T-helper 17 cell (primary cell): Measurements from ENCODE around the gene HEBP1. TPM values are rescaled to one million over a fixed set of nuclear protein-coding genes. Genes with fewer than 3 reads are reported as not detected.

Experiments used
- ATAC-seq: fragments of 150-1000 bp; cut with Tn5 transposase; 2 replicates; pipeline ENCODE4 v1.10.0; 2021; ENCODE audit warnings: mild to moderate bottlenecking, moderate library complexity
- DNase-seq, 3 donors: peaks; one replicate each; pipeline versions ENCODE4 v3.0.0 to v3.0.0-alpha.2; 2020 to 2021
- H3K9me3 ChIP-seq: one replicate; pipeline ENCODE4 v1.7.0; 2013; ENCODE audit warnings: low read length, mild to moderate bottlenecking; ENCODE audit not compliant: control insufficient read depth, poor library complexity, severe bottlenecking
- H3K27ac Mint-ChIP-seq: one replicate; pipeline ENCODE4 v1.8.0; 2022; ENCODE audit warnings: mild to moderate bottlenecking, moderate library complexity, mixed read lengths
- H3K27me3 Mint-ChIP-seq: one replicate; pipeline ENCODE4 v1.8.0; 2022; ENCODE audit warnings: mixed read lengths
- H3K36me3 Mint-ChIP-seq: one replicate; pipeline ENCODE4 v1.8.0; 2022; ENCODE audit warnings: low read depth, mixed read lengths
- H3K4me1 Mint-ChIP-seq: one replicate; pipeline ENCODE4 v1.8.0; 2022; ENCODE audit warnings: mild to moderate bottlenecking, mixed read lengths
- H3K4me3 Mint-ChIP-seq: one replicate; pipeline ENCODE4 v1.8.0; 2022; ENCODE audit warnings: mild to moderate bottlenecking, moderate library complexity, mixed read lengths
- total RNA-seq, 4 donors: library from RNA in 2 of 4; stranded (reverse) in 2 of 4; gene quantifications; one replicate each; pipeline ENCODE4 v1.2.3 and lab custom pipeline; 2022 to 2026

Gene HEBP1
- total RNA-seq, 2 donors from 2014 or later = 10.8 to 11.5 TPM

DNA sequence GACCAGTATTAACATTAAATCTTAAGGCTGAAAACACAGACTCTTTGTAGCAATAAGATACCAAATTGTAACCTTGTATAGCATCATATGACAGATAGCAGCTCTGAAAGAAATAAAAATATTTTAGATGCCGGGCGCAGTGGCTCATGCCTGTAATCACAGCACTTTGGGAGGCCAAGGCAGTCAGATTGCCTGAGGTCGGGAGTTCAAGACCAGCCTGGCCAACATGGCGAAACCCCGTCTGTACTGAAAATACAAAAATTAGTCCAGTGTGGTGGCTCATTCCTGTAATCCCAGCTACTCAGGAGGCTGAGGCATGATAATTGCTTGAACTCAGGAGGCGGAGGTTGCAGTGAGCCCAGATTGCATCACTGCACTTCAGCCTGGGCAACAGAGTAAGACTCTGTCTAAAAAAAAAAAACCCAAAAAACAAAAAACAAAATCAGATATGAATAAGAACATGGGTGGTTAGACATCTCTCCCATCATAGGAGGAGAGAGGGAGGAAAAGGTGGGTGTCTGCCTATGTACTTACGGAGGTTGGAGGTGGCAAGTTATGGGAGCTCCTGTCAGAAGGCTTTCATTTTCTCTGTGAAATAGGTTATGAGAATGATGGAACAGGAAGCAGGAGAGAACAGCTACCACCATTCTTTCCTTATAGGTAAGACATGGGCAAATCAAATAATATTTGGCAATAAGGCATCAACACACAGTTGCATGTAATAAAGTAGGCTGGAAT, 7.6 kb upstream of the HEBP1 start:
- H3K27ac Mint-ChIP-seq = no peak overlapping the region

DNA sequence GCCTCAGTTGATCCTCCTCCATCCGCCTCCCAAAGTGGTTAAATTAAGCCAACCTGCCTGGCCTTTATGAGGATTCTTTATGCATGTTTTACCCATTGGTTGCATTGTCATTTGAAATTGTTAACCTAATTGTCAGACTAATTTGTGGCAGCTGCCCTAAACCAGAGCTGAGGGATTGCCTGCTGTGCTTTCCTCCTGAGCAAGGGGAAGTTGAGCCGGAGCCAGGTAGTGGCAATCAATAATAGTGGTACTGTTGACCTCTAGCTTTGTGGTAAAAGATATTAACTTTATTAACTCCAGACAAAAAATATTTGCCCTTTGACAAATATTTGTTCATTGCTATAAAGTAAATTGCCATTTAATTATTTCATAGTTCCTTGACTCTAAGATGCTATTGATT, 5.6 kb upstream of the HEBP1 start:
- Mint-ChIP-seq H3K27me3 (no peaks in the 10 kb centered on the region), H3K36me3 (peaks cover 2% of the 10 kb centered on the region), H3K27ac (no peak overlapping the region), H3K4me3 (no peak overlapping the region), H3K4me1 (peaks cover 8% of the 10 kb centered on the region)
- no peak for DNase-seq
- ATAC-seq = no peak
- H3K9me3 ChIP-seq = no peaks in the 10 kb centered on the region

More for the DNA sequence above, 7.6 kb upstream of the HEBP1 start:
- no peaks in the 10 kb centered on the region for H3K27me3 Mint-ChIP-seq
- peaks cover 5% of the 10 kb centered on the region for H3K36me3 Mint-ChIP-seq
- DNase-seq (no peak), ATAC-seq (no peak)
- H3K4me1 Mint-ChIP-seq = no peaks in the 10 kb centered on the region
- H3K9me3 ChIP-seq = no peaks in the 10 kb centered on the region
- no peak overlapping the region for H3K4me3 Mint-ChIP-seq

DNA sequence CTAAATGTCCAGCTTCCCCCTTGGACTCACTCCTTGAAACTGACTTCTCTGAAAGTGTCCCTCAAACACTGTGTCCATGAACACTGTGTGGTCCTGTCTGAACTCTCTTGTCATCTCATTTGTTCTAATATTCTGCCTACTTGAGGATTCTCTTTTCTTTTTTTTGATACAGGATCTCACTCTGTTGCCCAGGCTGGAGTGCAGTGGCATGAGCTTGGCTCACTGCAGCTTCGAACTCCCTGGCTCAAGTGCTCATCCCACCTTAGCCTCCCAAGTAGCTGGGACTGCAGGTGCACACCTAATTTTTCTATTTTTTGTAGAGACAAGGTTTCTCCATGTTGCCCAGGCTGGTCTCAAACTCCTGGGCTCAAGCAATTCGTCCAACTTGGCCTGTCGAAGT, 4.9 kb upstream of the HEBP1 start:
- ATAC-seq (no peak), DNase-seq (no peak)
- peaks cover 8% of the 10 kb centered on the region for H3K4me1 Mint-ChIP-seq
- no peak overlapping the region for H3K27ac Mint-ChIP-seq
- H3K9me3 ChIP-seq = no peaks in the 10 kb centered on the region
- H3K27me3 Mint-ChIP-seq = no peaks in the 10 kb centered on the region
- no peaks in the 10 kb centered on the region for H3K36me3 Mint-ChIP-seq
- H3K4me3 Mint-ChIP-seq = no peak overlapping the region

DNA sequence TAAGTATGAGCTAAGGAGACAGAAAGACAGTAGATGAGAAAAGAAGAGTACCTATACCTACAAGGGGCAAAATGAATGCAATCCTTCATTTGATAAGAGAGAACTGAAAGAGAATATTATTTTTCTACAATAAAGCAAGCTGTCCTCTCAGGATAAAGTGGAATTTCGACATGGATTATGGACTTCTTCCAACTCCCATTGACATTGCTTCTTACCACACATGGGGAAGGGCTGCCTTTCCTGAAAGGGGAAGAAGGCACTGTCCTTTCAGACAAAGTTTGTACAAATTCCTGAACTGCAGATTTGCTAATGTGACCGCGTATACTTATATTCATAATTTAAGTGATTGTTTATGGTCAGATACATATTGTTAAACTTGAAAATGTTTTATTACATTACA, 4.3 kb upstream of the HEBP1 start:
- no peak for DNase-seq
- no peaks in the 10 kb centered on the region for H3K27me3 Mint-ChIP-seq
- no peaks in the 10 kb centered on the region for H3K9me3 ChIP-seq
- H3K4me3 Mint-ChIP-seq = no peak overlapping the region
- no peak for ATAC-seq
- no peaks in the 10 kb centered on the region for H3K36me3 Mint-ChIP-seq
- peaks cover 11% of the 10 kb centered on the region for H3K4me1 Mint-ChIP-seq
- no peak overlapping the region for H3K27ac Mint-ChIP-seq

DNA sequence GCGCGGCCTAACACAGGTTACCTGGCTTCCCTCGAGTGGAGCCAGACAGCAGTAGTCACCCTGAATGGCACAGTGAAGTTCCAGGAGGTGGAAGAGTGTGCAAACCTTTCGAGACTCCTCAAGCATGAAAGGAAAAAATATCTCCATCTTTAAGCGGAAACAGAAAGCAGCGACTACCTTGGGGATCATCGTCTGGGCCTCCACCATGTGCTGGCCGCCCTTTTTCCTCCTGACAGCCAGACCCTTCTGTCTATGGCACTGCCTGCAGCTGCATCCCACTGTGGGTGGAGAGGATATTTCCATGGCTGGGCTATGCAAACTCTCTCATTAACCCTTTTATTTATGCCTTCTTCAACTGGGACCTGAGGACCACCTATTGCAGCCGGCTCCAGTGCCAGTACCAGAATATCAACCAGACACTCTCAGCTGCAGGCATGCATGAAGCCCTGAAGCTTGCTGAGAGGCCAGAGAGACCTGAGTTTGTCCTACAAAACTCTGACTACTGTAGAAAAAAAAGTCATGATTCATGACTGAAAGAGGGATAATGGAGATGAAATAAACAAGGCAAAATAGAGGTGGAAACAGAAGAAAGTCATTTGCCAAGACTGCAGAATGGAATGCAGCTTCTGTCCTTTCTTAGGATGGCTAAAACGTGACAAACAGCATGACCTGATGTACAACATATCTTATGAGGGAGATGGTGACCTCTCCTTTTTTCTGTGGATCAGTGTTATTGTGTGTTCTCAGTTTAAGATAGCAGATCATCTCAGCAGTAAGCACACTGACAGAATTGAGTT, 2.4 kb upstream of the HEBP1 start:
- DNase-seq (no peak), ATAC-seq (no peak)
- no peaks in the 10 kb centered on the region for H3K36me3 Mint-ChIP-seq
- H3K27ac Mint-ChIP-seq = peak overlapping the region; percentile 81
- peaks cover 19% of the 10 kb centered on the region for H3K4me1 Mint-ChIP-seq
- H3K4me3 Mint-ChIP-seq = peak overlapping the region; percentile 89
- no peaks in the 10 kb centered on the region for H3K9me3 ChIP-seq
- no peaks in the 10 kb centered on the region for H3K27me3 Mint-ChIP-seq

DNA sequence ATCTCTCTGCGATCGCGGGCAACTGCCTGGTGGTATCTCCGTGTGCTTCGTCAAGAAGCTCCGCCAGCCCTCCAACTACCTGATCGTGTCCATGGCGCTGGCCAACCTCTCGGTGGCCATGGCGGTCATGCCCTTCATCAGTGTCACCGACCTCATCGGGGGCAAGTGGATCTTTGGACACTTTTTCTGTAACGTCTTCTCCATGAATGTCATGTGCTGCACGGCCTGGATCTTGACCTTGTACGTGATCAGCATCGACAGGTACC, 1.6 kb upstream of the HEBP1 start:
- H3K36me3 Mint-ChIP-seq = no peaks in the 10 kb centered on the region
- H3K4me3 Mint-ChIP-seq = peak overlapping the region; percentile 89
- no peaks in the 10 kb centered on the region for H3K9me3 ChIP-seq
- peaks cover 24% of the 10 kb centered on the region for H3K4me1 Mint-ChIP-seq
- DNase-seq = no peak
- ATAC-seq = no peak
- H3K27me3 Mint-ChIP-seq = no peaks in the 10 kb centered on the region
- peak overlapping the region; percentile 81 for H3K27ac Mint-ChIP-seq

DNA sequence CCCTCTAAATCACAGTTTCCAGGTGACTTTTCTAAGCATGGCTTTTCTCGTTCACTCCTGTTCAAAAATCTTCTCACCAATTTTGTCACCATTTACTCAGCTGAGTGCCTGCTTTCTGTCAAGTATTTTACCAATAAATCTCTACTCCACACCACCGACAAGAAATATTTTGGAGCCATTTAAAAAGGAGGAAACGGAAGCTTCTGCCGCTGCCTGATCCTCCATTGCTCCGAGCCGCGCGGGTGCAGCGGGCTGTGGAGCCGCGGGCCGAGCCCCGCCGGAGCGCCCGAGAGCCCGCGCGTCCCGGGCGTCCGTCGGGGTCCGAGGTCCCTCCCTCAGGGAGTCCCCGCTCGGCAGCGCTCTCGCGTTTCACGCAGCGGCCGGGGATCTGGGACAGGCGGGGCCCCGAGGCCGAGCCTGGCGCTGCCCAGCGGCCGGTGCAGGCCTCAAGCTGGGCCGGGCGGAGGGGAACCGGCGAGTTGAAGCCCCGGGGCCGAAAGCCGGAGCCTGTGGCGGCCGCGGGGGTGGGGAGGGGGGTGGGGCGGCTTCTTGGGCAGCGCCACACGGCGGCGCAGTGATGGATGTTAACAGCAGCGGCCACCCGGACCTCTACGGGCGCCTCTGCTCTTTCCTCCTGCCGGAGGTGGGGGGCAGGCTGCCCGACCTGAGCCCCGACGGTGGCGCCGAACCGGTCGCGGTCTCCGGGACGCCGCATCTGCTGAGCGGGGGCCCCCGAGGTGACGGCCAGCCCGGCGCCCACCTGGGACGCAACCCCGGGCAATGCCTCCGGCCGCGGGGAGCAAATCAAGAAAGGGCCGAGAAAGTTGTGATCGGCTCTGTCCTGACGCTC, 1.1 kb upstream of the HEBP1 start:
- Mint-ChIP-seq H3K27ac (peak overlapping the region; percentile 83), H3K4me3 (peak overlapping the region; percentile 95), H3K4me1 (peaks cover 24% of the 10 kb centered on the region), H3K36me3 (no peaks in the 10 kb centered on the region), H3K27me3 (no peaks in the 10 kb centered on the region)
- H3K9me3 ChIP-seq = no peaks in the 10 kb centered on the region
- DNase-seq (peak; percentile 20 to 37 (median 26)), ATAC-seq (peak; percentile 27)

DNA sequence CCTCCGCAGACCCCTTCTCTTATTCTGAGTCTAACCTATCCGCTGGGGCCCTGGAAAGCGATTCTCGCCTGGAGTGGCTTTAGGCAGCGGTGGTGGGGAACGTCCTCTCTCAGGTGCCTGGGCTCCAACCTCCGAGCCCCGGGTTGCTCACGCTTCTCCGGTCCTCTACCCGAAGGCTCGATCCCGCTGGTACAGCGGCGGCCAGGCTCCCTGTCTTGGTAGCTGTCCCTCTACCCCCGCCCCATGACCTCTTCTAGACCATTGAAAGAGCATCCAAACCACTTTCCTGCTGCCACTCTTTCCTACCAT, 505 bp upstream of the HEBP1 start:
- H3K36me3 Mint-ChIP-seq = no peaks in the 10 kb centered on the region
- peak overlapping the region; percentile 95 for H3K4me3 Mint-ChIP-seq
- H3K27me3 Mint-ChIP-seq = no peaks in the 10 kb centered on the region
- H3K4me1 Mint-ChIP-seq = peaks cover 24% of the 10 kb centered on the region
- H3K27ac Mint-ChIP-seq = peak overlapping the region; percentile 83
- no peaks in the 10 kb centered on the region for H3K9me3 ChIP-seq
- ATAC-seq = peak; percentile 53
- DNase-seq = no peak

DNA sequence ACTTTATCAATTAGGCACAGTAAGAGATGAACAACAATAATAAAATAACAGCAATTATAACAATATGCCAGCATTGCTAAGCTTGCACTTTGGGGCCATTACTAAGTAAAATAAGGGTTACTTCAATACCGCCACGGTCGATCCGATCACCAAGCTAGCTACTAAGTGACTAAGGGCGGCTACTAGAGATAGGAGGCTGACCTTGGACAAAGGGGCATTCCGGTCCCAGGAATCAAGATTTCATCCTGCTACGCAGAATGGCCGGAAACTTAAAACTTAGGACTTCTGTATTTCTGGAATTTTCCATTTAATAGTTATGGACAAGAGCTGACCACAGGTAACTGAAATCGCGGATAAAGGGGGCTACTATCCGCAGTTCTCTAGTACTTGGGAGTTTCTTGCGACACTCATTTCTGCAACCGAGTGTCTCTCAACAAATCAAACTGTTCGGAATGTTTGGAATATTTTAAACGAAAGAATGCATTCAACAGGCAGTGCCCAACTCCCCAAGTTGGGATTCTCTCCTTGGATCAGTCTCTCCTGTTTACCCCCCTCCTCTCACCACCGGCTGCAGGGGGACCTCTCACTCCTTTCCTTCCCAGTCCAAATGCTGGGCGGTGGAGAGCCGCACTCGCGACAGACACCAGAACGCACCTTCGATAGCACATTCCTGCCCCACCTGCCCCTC, 650 bp downstream of the HEBP1 start:
- peaks cover 24% of the 10 kb centered on the region for H3K4me1 Mint-ChIP-seq
- no peaks in the 10 kb centered on the region for H3K27me3 Mint-ChIP-seq
- H3K27ac Mint-ChIP-seq = no peak overlapping the region
- H3K9me3 ChIP-seq = no peaks in the 10 kb centered on the region
- no peaks in the 10 kb centered on the region for H3K36me3 Mint-ChIP-seq
- ATAC-seq = no peak
- no peak for DNase-seq
- peak overlapping the region; percentile 95 for H3K4me3 Mint-ChIP-seq

DNA sequence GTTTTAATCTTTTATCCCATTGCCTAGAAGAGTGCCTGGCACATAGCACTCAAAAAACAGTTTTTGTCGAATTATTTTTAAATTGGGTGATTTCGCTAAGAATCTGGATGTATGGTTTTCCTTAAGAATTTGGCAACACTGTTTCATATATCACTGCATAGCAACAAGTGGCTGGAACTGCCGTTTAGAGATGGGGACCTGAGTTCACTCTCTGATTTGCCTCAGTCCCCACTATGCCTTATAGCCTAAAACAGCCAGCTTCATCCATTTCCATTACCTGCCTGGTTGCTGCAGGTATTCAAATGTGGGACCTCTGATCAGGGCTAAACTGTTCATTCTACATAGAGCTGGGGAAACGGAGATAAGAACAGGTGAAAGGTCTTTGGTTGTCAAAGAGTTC, 1.8 kb downstream of the HEBP1 start:
- ATAC-seq (no peak), DNase-seq (no peak)
- no peaks in the 10 kb centered on the region for H3K27me3 Mint-ChIP-seq
- no peaks in the 10 kb centered on the region for H3K9me3 ChIP-seq
- H3K27ac Mint-ChIP-seq = no peak overlapping the region
- H3K4me1 Mint-ChIP-seq = peaks cover 24% of the 10 kb centered on the region
- no peaks in the 10 kb centered on the region for H3K36me3 Mint-ChIP-seq
- no peak overlapping the region for H3K4me3 Mint-ChIP-seq

DNA sequence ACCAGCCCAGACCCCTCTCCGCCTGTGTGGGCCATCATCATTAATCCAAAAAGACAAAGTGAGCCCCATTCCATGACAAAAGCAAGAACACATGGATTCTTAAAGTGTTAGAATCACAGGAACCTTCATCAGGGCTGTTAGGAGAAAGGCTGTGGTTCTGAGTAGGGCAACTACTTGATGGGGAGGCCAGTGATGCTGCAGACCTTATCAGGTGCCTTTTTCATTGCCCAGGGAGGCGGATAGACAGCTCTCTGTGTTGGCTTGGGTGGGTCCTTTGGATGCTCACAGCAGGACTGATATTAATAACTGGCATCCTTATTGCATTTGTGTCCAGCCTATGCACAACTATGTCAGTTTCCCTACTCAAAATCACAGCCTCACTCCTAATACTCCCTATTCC, 2.3 kb downstream of the HEBP1 start:
- DNase-seq (no peak), ATAC-seq (no peak)
- Mint-ChIP-seq H3K36me3 (no peaks in the 10 kb centered on the region), H3K27ac (no peak overlapping the region), H3K27me3 (no peaks in the 10 kb centered on the region), H3K4me3 (peak overlapping the region; percentile 47), H3K4me1 (peaks cover 26% of the 10 kb centered on the region)
- H3K9me3 ChIP-seq = no peaks in the 10 kb centered on the region

DNA sequence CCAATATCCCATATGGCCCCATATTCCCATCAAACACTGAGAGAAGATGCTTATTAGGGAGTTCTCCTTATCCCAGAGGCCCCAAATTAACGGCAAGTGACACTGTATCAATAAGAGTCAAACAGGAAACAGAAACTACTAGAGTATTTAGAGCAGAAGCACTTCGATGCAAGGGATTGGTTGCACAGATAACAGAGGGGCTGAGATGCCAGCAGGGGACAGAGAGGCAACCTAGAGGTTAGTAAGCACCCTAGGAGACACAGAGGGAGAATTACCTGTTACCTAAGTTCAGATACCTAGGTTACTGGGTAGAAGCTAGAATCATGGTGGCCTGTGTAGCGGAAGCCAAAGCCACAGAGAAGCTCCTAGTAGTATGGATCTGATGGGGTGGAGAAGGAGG, 2.9 kb downstream of the HEBP1 start:
- Mint-ChIP-seq H3K27ac (peak overlapping the region; percentile 87), H3K4me3 (peak overlapping the region; percentile 47), H3K4me1 (peaks cover 26% of the 10 kb centered on the region), H3K27me3 (no peaks in the 10 kb centered on the region), H3K36me3 (no peaks in the 10 kb centered on the region)
- DNase-seq = no peak
- H3K9me3 ChIP-seq = no peaks in the 10 kb centered on the region
- ATAC-seq = no peak

DNA sequence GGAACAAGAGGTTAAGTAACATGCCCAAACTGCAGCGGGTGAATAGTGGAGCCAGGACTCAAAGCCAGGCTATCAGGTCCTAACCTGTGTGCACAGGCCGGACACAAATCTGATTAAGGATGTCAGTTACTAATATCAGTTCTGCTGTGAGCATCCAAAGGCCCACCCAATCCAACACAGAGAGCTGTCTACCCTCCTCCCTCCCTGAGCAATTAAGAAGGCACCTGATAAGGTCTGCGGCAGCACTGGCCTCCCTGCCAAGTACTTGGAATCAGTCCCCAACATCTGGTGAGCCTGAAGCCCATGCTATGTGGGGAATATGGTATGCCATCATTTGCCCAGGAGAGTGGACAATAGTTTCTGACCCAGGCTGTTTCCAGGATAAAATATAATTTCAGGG, 3.9 kb downstream of the HEBP1 start:
- ATAC-seq (no peak), DNase-seq (no peak)
- Mint-ChIP-seq H3K4me1 (peaks cover 25% of the 10 kb centered on the region), H3K4me3 (no peak overlapping the region), H3K27me3 (no peaks in the 10 kb centered on the region), H3K27ac (no peak overlapping the region), H3K36me3 (peaks cover 2% of the 10 kb centered on the region)
- no peaks in the 10 kb centered on the region for H3K9me3 ChIP-seq
